A673 (cell line): Measurements from ENCODE around the gene HOXB8. TPM values are rescaled to one million over a fixed set of nuclear protein-coding genes. Genes with fewer than 3 reads are reported as not detected.

ENCODE experiments used
- BruUV-seq: library from RNA; stranded (reverse); fragments of 400-500 nt; replicated peaks from 2 replicates; lab custom pipeline; 2021; lab: Mats Ljungman, UMichigan
- CTCF ChIA-PET: fragments of 300-600 bp; sonication (Branson Sonifier 250); formaldehyde crosslinking; loops from one replicate; lab custom pipeline; 2022; ENCODE audit warnings: antibody characterized with exemption; lab: Charles Lee
- POLR2A ChIA-PET: fragments of 300-600 bp; sonication (Branson Sonifier 250); formaldehyde crosslinking; loops from one replicate; lab custom pipeline; 2022; ENCODE audit warnings: antibody characterized with exemption; ENCODE audit not compliant: low non-redundant PET; lab: Charles Lee
- DNase-seq: peaks from one replicate; pipeline ENCODE4 v3.0.0-alpha.2; 2015; ENCODE audit warnings: low spot score
- H3K27ac ChIP-seq: fragments of 200-600 bp; sonication (generic); 2 replicates; pipeline ENCODE4 v1.5.1; 2016; ENCODE audit warnings: mixed run types, low read depth, mild to moderate bottlenecking, mixed read lengths, antibody characterized with exemption, low read length; ENCODE audit not compliant: poor library complexity, severe bottlenecking
- H3K27me3 ChIP-seq: fragments of 200-600 bp; sonication (generic); replicated peaks from 2 replicates; pipeline ENCODE4 v1.6.1; 2017; ENCODE audit warnings: mixed run types, low read depth, mild to moderate bottlenecking, mixed read lengths, antibody characterized with exemption, low read length; ENCODE audit not compliant: insufficient read depth, poor library complexity
- H3K36me3 ChIP-seq: fragments of 200-600 bp; sonication (generic); 2 replicates; pipeline ENCODE4 v1.6.1; 2016; ENCODE audit warnings: mixed run types, mild to moderate bottlenecking, mixed read lengths, antibody characterized with exemption, low read length; ENCODE audit not compliant: insufficient read depth, poor library complexity, severe bottlenecking
- H3K4me1 ChIP-seq: fragments of 200-600 bp; sonication (generic); 2 replicates; pipeline ENCODE4 v1.6.1; 2017; ENCODE audit warnings: mixed run types, mild to moderate bottlenecking, mixed read lengths, antibody characterized with exemption, low read length; ENCODE audit not compliant: insufficient read depth, poor library complexity, severe bottlenecking
- H3K4me3 ChIP-seq: fragments of 200-600 bp; sonication (generic); 2 replicates; pipeline ENCODE4 v1.5.1; 2016; ENCODE audit warnings: low read depth, mixed run types, mild to moderate bottlenecking, mixed read lengths, low read length; ENCODE audit not compliant: poor library complexity, severe bottlenecking
- H3K9me3 ChIP-seq: fragments of 200-600 bp; sonication (generic); 2 replicates; pipeline ENCODE4 v1.6.1; 2016; ENCODE audit warnings: mixed run types, low read depth, mild to moderate bottlenecking, mixed read lengths, antibody characterized with exemption, low read length; ENCODE audit not compliant: poor library complexity, severe bottlenecking
- CTCF ChIP-seq: fragments of 300-800, 200-600 bp; sonication (generic); conservative IDR thresholded peaks from 2 replicates; pipeline ENCODE4 v1.5.1; 2017; ENCODE audit warnings: low read depth, mild to moderate bottlenecking, antibody characterized with exemption, low read length, moderate library complexity, mixed read lengths
- EZH2 ChIP-seq: fragments of 200-600 bp; sonication (generic); IDR thresholded peaks from 2 replicates; pipeline ENCODE4 v1.6.1; 2017; ENCODE audit warnings: borderline replicate concordance, low read depth, mild to moderate bottlenecking, mixed read lengths, antibody characterized with exemption, low read length; ENCODE audit not compliant: poor library complexity, severe bottlenecking
- intact Hi-C: fragments of 100-400 bp; cut with micrococcal nuclease; formaldehyde crosslinking; loops from one replicate; pipeline ENCODE4 v1.10.0; 2022; ENCODE audit not compliant: unreplicated experiment
- total RNA-seq: library from RNA; stranded (reverse); gene quantifications from 2 replicates; pipeline ENCODE4 v1.2.3, GENCODE V29; 2021

Gene HOXB8
- total RNA-seq, 1 experiment from 2014 or later: 13.1 TPM

DNA sequence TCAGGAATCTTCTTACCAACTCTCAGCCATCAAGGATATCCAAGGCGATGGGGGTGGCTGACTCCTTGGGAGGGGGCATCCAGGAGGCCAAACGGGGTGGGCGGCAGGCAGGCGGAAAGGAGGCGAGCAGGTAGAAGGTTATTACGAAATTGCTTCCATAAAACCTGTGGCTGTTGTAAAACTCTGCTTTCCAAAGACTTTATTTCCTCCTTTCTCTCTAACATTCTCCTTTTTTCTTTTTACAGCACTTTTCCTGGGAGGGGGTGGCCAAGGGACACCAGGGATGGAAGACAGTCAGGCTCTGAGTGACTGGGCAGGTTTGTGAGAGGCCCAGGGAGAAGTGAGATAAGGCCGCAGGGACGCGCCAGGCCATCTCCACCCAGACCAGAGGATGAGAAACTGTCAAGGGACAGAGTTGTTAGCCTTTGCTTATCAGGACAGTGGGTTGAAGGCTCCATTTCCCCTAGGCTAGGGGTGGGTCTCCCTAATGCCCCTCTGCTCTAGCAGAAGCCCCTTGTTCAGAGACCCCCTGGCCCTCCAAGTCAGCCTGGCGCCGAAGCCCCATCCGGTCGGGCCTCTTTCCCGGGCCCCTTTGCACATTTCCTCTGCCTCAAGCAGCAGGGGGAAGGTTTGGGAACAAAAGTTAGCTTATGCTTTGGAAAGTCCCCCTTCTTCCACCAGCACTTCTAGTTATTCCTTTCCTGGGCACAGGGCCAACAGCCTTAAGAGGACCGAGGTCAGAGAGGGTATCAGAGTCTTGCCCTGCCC is 16.0 kb upstream of the HOXB8 start:
- Histone ChIP-seq H3K27ac (no peak overlapping the region), H3K4me1 (peaks cover 7% of the 10 kb centered on the region), H3K36me3 (no peaks in the 10 kb centered on the region), H3K9me3 (no peaks in the 10 kb centered on the region), H3K27me3 (no peaks in the 10 kb centered on the region), H3K4me3 (no peak overlapping the region)
- TF ChIP-seq CTCF: no peak
- TF ChIP-seq EZH2: no peak
- BruUV-seq: no TSS peak
- ChIA-PET CTCF (no interaction called here), POLR2A (no interaction called here)
- DNase-seq: no peak
- intact Hi-C loops: no loop called here

- H3K27ac ChIP-seq: no peak overlapping the region
- ChIA-PET CTCF (no interaction called here), POLR2A (no interaction called here)
- BruUV-seq: no TSS peak
- intact Hi-C loops: no loop called here
- no peaks in the 10 kb centered on the region for H3K36me3 ChIP-seq
- no peaks in the 10 kb centered on the region for H3K27me3 ChIP-seq
- DNase-seq: no peak
- no peak overlapping the region for H3K4me3 ChIP-seq
- H3K9me3 ChIP-seq: no peaks in the 10 kb centered on the region
- TF ChIP-seq EZH2 (no peak), CTCF (no peak)
- H3K4me1 ChIP-seq: peaks cover 7% of the 10 kb centered on the region
Observed at GRCh38 chr17:48630009-48630924, 15.2 kb upstream of the HOXB8 start.

GRCh38 chr17:48629411-48629759 is 14.3 kb upstream of the HOXB8 start:
- H3K36me3 ChIP-seq: no peaks in the 10 kb centered on the region
- H3K4me1 ChIP-seq: peaks cover 12% of the 10 kb centered on the region
- TF ChIP-seq CTCF: no peak
- no peak for TF ChIP-seq EZH2
- no peak for DNase-seq
- ChIA-PET POLR2A (no interaction called here), CTCF (no interaction called here)
- BruUV-seq: no TSS peak
- no peaks in the 10 kb centered on the region for H3K9me3 ChIP-seq
- intact Hi-C loops: no loop called here
- H3K4me3 ChIP-seq: no peak overlapping the region
- H3K27ac ChIP-seq: no peak overlapping the region
- no peaks in the 10 kb centered on the region for H3K27me3 ChIP-seq
